HEK293 (cell line): Measurements from ENCODE around the gene SQSTM1.

ENCODE experiments used
- CTCF ChIA-PET: fragments of 350-600 bp; formaldehyde crosslinking; extraction: SDS; loops from one replicate; lab custom pipeline; 2021; ENCODE audit warnings: antibody characterized with exemption; lab: Yijun Ruan, JAX
- POLR2A ChIA-PET: fragments of 300-600 bp; formaldehyde crosslinking; extraction: SDS; loops from one replicate; lab custom pipeline; 2020; ENCODE audit warnings: antibody characterized with exemption, inconsistent platforms; lab: Yijun Ruan, JAX
- H3K27ac ChIP-seq: fragments of 200-500 bp; sonication (Bioruptor generic); 2 replicates; pipeline ENCODE4 v1.5.1; 2014; ENCODE audit warnings: low read depth, low read length, control low read depth, inconsistent platforms; ENCODE audit errors: extremely low read depth
- H3K36me3 ChIP-seq, 2 experiments: fragments of 200-500 bp in 1 of 2; sonication (Bioruptor generic) in 1 of 2; 1 replicate in 1 of 2; 2 replicates in 1 of 2; pipeline ENCODE4 v1.5.1; 2014 to 2017; ENCODE audit warnings: inconsistent platforms in 2 of 2, low read length in 2 of 2; ENCODE audit not compliant: control insufficient read depth in 2 of 2, insufficient read depth in 1 of 2
- H3K4me1 ChIP-seq: fragments of 200-500 bp; sonication (Bioruptor generic); 2 replicates; pipeline ENCODE4 v1.5.1; 2014; ENCODE audit warnings: mild to moderate bottlenecking, low read length, inconsistent platforms; ENCODE audit not compliant: control insufficient read depth, insufficient read depth
- H3K4me3 ChIP-seq: 2 replicates; pipeline ENCODE4 v1.5.1; 2011; ENCODE audit warnings: low read depth, mild to moderate bottlenecking, control low read depth, low read length, moderate library complexity
- H3K9me3 ChIP-seq: fragments of 200-500 bp; sonication (Bioruptor generic); 2 replicates; pipeline ENCODE4 v1.5.1; 2014; ENCODE audit warnings: low read depth, low read length, inconsistent platforms; ENCODE audit not compliant: control insufficient read depth, insufficient read depth
- GLI4 ChIP-seq: fragments of 450-650 bp; formaldehyde crosslinking; IDR thresholded peaks from 2 replicates; pipeline ENCODE4 v1.5.1; 2016; ENCODE audit warnings: missing biosample characterization, missing genetic modification characterization
- HOXA7 ChIP-seq: sonication (generic); formaldehyde crosslinking; IDR thresholded peaks from 2 replicates; pipeline ENCODE4 v1.8.1; 2022; ENCODE audit warnings: missing genetic modification reagents, borderline replicate concordance
- KLF1 ChIP-seq: fragments of 450-650 bp; formaldehyde crosslinking; IDR thresholded peaks from 2 replicates; pipeline ENCODE4 v1.5.1; 2016; ENCODE audit warnings: missing biosample characterization, missing genetic modification characterization
- PATZ1 ChIP-seq: fragments of 450-650 bp; formaldehyde crosslinking; IDR thresholded peaks from 2 replicates; pipeline ENCODE4 v1.5.1; 2016; ENCODE audit warnings: missing biosample characterization, missing genetic modification characterization
- RBAK ChIP-seq: fragments of 450-650 bp; formaldehyde crosslinking; IDR thresholded peaks from 2 replicates; pipeline ENCODE4 v1.5.1; 2016; ENCODE audit warnings: missing biosample characterization, missing genetic modification characterization
- SP7 ChIP-seq: fragments of 450-650 bp; formaldehyde crosslinking; IDR thresholded peaks from 2 replicates; pipeline ENCODE4 v1.5.1; 2016; ENCODE audit warnings: missing biosample characterization, missing genetic modification characterization
- ZBTB10 ChIP-seq: fragments of 450-650 bp; formaldehyde crosslinking; IDR thresholded peaks from 2 replicates; pipeline ENCODE4 v1.5.1; 2016; ENCODE audit warnings: missing biosample characterization, missing genetic modification characterization
- ZFP69B ChIP-seq: fragments of 450-650 bp; formaldehyde crosslinking; IDR thresholded peaks from 2 replicates; pipeline ENCODE4 v1.5.1; 2016; ENCODE audit warnings: missing biosample characterization, missing genetic modification characterization
- ZNF10 ChIP-seq: fragments of 450-650 bp; formaldehyde crosslinking; IDR thresholded peaks from 2 replicates; pipeline ENCODE4 v1.5.1; 2017; ENCODE audit warnings: missing biosample characterization, missing genetic modification characterization
- ZNF112 ChIP-seq: fragments of 450-650 bp; formaldehyde crosslinking; IDR thresholded peaks from 2 replicates; pipeline ENCODE4 v1.5.0; 2017; ENCODE audit warnings: missing biosample characterization, missing genetic modification characterization
- ZNF121 ChIP-seq: fragments of 450-650 bp; formaldehyde crosslinking; IDR thresholded peaks from 2 replicates; pipeline ENCODE4 v1.5.1; 2016; ENCODE audit warnings: missing biosample characterization, missing genetic modification characterization
- ZNF221 ChIP-seq: fragments of 450-650 bp; formaldehyde crosslinking; IDR thresholded peaks from 2 replicates; pipeline ENCODE4 v1.5.1; 2017; ENCODE audit warnings: missing biosample characterization, missing genetic modification characterization, borderline replicate concordance
- ZNF274 ChIP-seq, 2 experiments: fragments of 200-500 bp in 1 of 2; fragments of 450-650 bp in 1 of 2; sonication (Bioruptor generic) in 1 of 2; formaldehyde crosslinking in 1 of 2; IDR thresholded peaks; 2 replicates each; pipeline versions ENCODE4 v1.5.1 to v1.6.1; 2014 to 2016; ENCODE audit warnings: borderline replicate concordance in 1 of 2, inconsistent platforms in 1 of 2, low read length in 1 of 2, missing biosample characterization in 1 of 2, missing genetic modification characterization in 1 of 2
- ZNF354C ChIP-seq: fragments of 450-650 bp; formaldehyde crosslinking; IDR thresholded peaks from 2 replicates; pipeline ENCODE4 v1.5.1; 2016; ENCODE audit warnings: missing biosample characterization, missing genetic modification characterization, low read depth, borderline replicate concordance
- ZNF366 ChIP-seq: fragments of 450-650 bp; formaldehyde crosslinking; conservative IDR thresholded peaks from 2 replicates; pipeline ENCODE4 v1.5.1; 2016; ENCODE audit warnings: missing biosample characterization, missing genetic modification characterization
- ZNF513 ChIP-seq: fragments of 450-650 bp; IDR thresholded peaks from 2 replicates; pipeline ENCODE4 v1.5.1; 2018; ENCODE audit warnings: missing biosample characterization, missing genetic modification characterization
- ZNF548 ChIP-seq: fragments of 450-650 bp; formaldehyde crosslinking; IDR thresholded peaks from 2 replicates; pipeline ENCODE4 v1.5.1; 2016; ENCODE audit warnings: missing biosample characterization, missing genetic modification characterization
- ZNF585B ChIP-seq: fragments of 450-650 bp; formaldehyde crosslinking; IDR thresholded peaks from 2 replicates; pipeline ENCODE4 v1.5.1; 2016; ENCODE audit warnings: missing biosample characterization, missing genetic modification characterization
- ZNF624 ChIP-seq: fragments of 450-650 bp; formaldehyde crosslinking; IDR thresholded peaks from 2 replicates; pipeline ENCODE4 v1.5.1; 2017; ENCODE audit warnings: missing biosample characterization, missing genetic modification characterization
- TF ChIP-seq, protein P1 (sequence below): fragments of 450-650 bp; formaldehyde crosslinking; IDR thresholded peaks from 2 replicates; pipeline ENCODE4 v1.5.1; 2016; ENCODE audit warnings: missing biosample characterization, missing genetic modification characterization, borderline replicate concordance

Gene SQSTM1

GRCh38 chr5:179815491-179816249 is 5.0 kb upstream of the SQSTM1 start:
- Histone ChIP-seq H3K36me3 (peaks cover 5 to 47% of the 10 kb centered on the region in 2 experiments; a peak in 2 of 3 replicates), H3K27ac (no peak overlapping the region), H3K4me3 (no peak overlapping the region), H3K4me1 (peaks cover 14% of the 10 kb centered on the region)
- ChIA-PET POLR2A (no interaction called here), CTCF (interaction anchor here (0.6 kb wide), 1 partner anchor 11 kb away, joined by 3 read pairs; no protein-coding TSS in a partner anchor)
- TF ChIP-seq ZNF274 (IDR thresholded peaks at IDR 0.05; ENCODE audit: low read length) (no peak), ZNF274 (tag by site-specific recombination; IDR thresholded peaks at IDR 0.05; ENCODE audit: borderline replicate concordance) (no peak), ZNF354C (no peak), ZNF624 (no peak)
- TF ChIP-seq, all 188 proteins: peak for 0
- no peaks in the 10 kb centered on the region for H3K9me3 ChIP-seq

GRCh38 chr5:179816401-179816795 is 4.3 kb upstream of the SQSTM1 start:
- H3K27ac ChIP-seq = no peak overlapping the region

GRCh38 chr5:179816796-179817469 is 3.8 kb upstream of the SQSTM1 start:
- POLR2A ChIA-PET = no interaction called here
- Histone ChIP-seq H3K4me1 (peaks cover 14% of the 10 kb centered on the region), H3K36me3 (peaks cover 5 to 42% of the 10 kb centered on the region in 2 experiments; a peak in 2 of 3 replicates), H3K9me3 (no peaks in the 10 kb centered on the region), H3K27ac (no peak overlapping the region), H3K4me3 (no peak overlapping the region)
- CTCF ChIA-PET = no interaction called here
- TF ChIP-seq HOXA7 (CRISPR knock-in tag) (no peak), ZNF513 (no peak), ZNF112 (no peak), ZNF274 (IDR thresholded peaks at IDR 0.05; ENCODE audit: low read length) (no peak), ZNF274 (tag by site-specific recombination; IDR thresholded peaks at IDR 0.05; ENCODE audit: borderline replicate concordance) (no peak), GLI4 (tag by site-specific recombination) (no peak), ZNF548 (no peak), PATZ1 (no peak), ZNF10 (tag by site-specific recombination) (no peak), ZNF221 (tag by site-specific recombination) (no peak), ZNF366 (tag by site-specific recombination) (no peak), RBAK (no peak)
- TF ChIP-seq, protein P1, sequence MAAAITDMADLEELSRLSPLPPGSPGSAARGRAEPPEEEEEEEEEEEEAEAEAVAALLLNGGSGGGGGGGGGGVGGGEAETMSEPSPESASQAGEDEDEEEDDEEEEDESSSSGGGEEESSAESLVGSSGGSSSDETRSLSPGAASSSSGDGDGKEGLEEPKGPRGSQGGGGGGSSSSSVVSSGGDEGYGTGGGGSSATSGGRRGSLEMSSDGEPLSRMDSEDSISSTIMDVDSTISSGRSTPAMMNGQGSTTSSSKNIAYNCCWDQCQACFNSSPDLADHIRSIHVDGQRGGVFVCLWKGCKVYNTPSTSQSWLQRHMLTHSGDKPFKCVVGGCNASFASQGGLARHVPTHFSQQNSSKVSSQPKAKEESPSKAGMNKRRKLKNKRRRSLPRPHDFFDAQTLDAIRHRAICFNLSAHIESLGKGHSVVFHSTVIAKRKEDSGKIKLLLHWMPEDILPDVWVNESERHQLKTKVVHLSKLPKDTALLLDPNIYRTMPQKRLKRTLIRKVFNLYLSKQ (tag by site-specific recombination) = no peak

More at GRCh38 chr5:179816401-179816795, 4.3 kb upstream of the SQSTM1 start:
- TF ChIP-seq ZFP69B (tag by site-specific recombination) (no peak), ZBTB10 (tag by site-specific recombination) (0 out of 2 replicates have a peak, but pooled peaks have one; percentile 22), SP7 (no peak), KLF1 (tag by site-specific recombination) (no peak), ZNF585B (tag by site-specific recombination) (no peak), ZNF121 (tag by site-specific recombination) (peak; percentile 91)
- peaks cover 5 to 45% of the 10 kb centered on the region in 2 experiments; a peak in 2 of 3 replicates for H3K36me3 ChIP-seq
- peaks cover 14% of the 10 kb centered on the region for H3K4me1 ChIP-seq
- ChIA-PET POLR2A (no interaction called here), CTCF (no interaction called here)
- no peak overlapping the region for H3K4me3 ChIP-seq
- H3K9me3 ChIP-seq = no peaks in the 10 kb centered on the region
